Stomach (tissue), 9 donors: ENCODE results near the gene PNRC2. TPM values are rescaled to one million over a fixed set of nuclear protein-coding genes. Genes with fewer than 3 reads are reported as not detected.

ENCODE experiments used
- DNase-seq, 2 donors: peaks; one replicate each; pipeline versions ENCODE4 v3.0.0 to v3.0.0-alpha.2; 2013 to 2019
- H3K27ac ChIP-seq, 5 donors: fragments of 200-600 bp in 4 of 5; sonication (generic) in 4 of 5; one replicate each; pipeline ENCODE4 v1.5.1; 2013 to 2019; ENCODE audit warnings: mild to moderate bottlenecking in 1 of 5, moderate library complexity in 1 of 5
- H3K27me3 ChIP-seq, 3 donors: fragments of 200-600 bp; sonication (generic); one replicate each; pipeline ENCODE4 v1.5.1; 2017 to 2019; ENCODE audit warnings: mixed run types in 1 of 3
- H3K36me3 ChIP-seq, 4 donors: fragments of 200-600 bp; sonication (generic); 1 replicate in 3 of 4; 2 replicates in 1 of 4; pipeline ENCODE4 v1.5.1; 2016 to 2019
- H3K4me1 ChIP-seq, 4 donors: fragments of 200-600 bp; sonication (generic); one replicate each; pipeline ENCODE4 v1.5.1; 2016 to 2019
- H3K4me3 ChIP-seq, 4 donors: fragments of 200-600 bp; sonication (generic) in 3 of 4; one replicate each; pipeline ENCODE4 v1.5.1; 2016 to 2019; ENCODE audit warnings: mild to moderate bottlenecking in 1 of 4
- H3K9me3 ChIP-seq, 4 donors: fragments of 200-600 bp; sonication (generic); one replicate each; pipeline ENCODE4 v1.5.1; 2016 to 2019
- EP300 ChIP-seq: sonication (generic); formaldehyde crosslinking; IDR thresholded peaks from one replicate; pipeline ENCODE4 v1.6.1; 2017; ENCODE audit warnings: antibody characterized with exemption
- POLR2A ChIP-seq, 4 donors: fragments of 450-650 bp; IDR thresholded peaks; one replicate each; pipeline ENCODE4 v1.6.1; 2016; ENCODE audit warnings: antibody characterized with exemption in 4 of 4, control low read depth in 2 of 4, mild to moderate bottlenecking in 1 of 4, moderate library complexity in 1 of 4
- POLR2AphosphoS5 ChIP-seq, 3 donors: sonication (generic); formaldehyde crosslinking; IDR thresholded peaks; one replicate each; pipeline ENCODE4 v1.6.1; 2016; ENCODE audit warnings: antibody characterized with exemption in 3 of 3
- WGBS, 5 donors: extraction: QIAGEN DNeasy Blood & Tissue Kit in 3 of 5; methylation state at CpG; one replicate each; pipeline versions ENCODE4 v1.1.5 to v1.1.7; 2013 to 2018; 5-methylcytosine and 5-hydroxymethylcytosine counted together
- intact Hi-C: fragments of 100-400 bp; cut with DNase I; formaldehyde crosslinking; loops from one replicate; pipeline ENCODE4 v1.15.1; 2023; ENCODE audit warnings: low total_unique reads
- polyA plus RNA-seq, 3 donors: library from polyadenylated mRNA; stranded (reverse); fragments of 200-250 nt; gene quantifications; one replicate each; pipeline ENCODE4 v1.2.3, GENCODE V29; 2013
- total RNA-seq, 5 donors: library from RNA; depleted of rRNA; stranded (reverse); fragments of >200 nt; gene quantifications; one replicate each; pipeline versions ENCODE4 v1.1.0 to v1.2.3, GENCODE V29; 2014 to 2016
- TF ChIP-seq, protein P1 (sequence below), 7 experiments: fragments of 450-650 bp in 4 of 7; fragments of 200-600 bp in 3 of 7; sonication (generic) in 3 of 7; IDR thresholded peaks; one replicate each; pipeline ENCODE4 v1.5.1; 2016 to 2019; ENCODE audit warnings: antibody characterized with exemption in 7 of 7, control low read depth in 2 of 7, mild to moderate bottlenecking in 1 of 7
- donor health status: healthy with polysubstance abuse.
- donor health status: Bipolar disorder and iron deficiency.
- donor health status: healthy.

PNRC2 gene
- total and polyA plus RNA-seq, 8 donors: 38.5 to 181 (median 67.4) TPM

DNA sequence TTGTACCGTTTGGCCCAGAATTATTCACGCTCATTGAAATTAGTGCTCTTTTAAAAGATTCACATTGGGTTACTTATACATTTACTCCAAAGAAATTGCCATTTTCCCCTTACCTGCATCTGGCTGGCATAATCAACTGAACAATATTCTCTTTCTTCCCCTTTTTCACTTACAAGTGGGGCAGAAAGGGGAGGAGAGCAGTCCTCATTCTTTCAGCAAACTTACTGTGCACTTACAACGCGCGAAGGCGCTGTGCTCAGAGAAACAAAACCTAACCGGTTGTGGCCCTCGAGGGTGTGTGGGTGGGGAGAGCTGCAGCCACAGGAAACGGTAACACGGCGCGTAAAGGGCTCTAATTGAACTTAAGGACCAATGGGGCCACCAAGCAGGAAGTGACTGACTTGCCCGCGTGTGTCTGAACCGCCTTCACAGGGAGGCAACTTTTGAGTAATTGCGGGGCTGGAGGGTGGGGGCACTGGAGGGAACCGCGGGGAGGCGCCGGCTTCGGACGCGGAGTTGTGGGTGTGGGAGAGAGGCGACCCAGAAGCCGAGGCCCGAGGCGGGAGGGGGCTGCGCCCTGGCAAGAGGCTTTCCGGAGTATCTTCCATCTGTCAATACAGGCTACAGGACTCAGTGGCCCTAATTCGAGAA, 693 bp upstream of the PNRC2 start:
- intact Hi-C loops: no loop called here
- peak; percentile 86 to 97 for DNase-seq
- peaks cover 42 to 76% (median 67%) of the 10 kb centered on the region in 4 donors for H3K4me1 ChIP-seq

DNA sequence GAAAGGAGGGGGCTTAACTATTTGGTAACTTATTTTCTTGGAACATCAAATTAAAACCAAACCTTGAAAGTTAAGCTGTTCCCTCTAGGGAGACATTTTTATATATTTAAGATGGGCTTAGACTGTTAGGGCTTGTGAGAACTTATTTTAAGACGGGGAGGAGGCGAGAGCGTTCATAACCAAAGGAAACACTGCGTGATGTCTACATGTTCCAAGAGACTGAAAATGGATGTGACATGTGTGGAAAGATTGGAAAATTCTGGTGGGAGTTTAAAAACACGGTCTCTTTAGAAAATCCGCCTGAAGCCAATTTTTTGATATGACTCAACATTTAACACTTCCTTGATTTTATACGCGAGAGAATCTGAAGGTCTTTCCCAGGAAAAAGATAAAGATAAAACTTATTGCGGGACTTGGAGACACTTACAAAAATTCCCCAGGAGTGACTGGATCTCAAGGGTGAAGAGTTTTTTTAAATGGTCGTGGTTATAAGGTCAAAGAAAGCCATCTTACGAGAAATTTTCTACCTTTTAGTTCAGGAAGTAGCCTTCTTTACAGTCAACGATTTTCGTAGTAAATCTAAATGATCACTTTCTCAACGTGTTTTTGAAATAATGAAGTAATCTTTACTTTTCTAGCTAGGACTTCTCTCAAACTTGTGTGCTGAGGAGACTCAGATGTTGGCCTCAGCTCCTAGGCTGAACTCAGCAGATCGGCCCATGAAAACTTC, 828 bp downstream of the PNRC2 start:
- H3K9me3 ChIP-seq: no peaks in the 10 kb centered on the region
- TF ChIP-seq EP300 (no peak), POLR2A (IDR thresholded peaks at IDR 0.05) (no peak), POLR2AphosphoS5 (IDR thresholded peaks at IDR 0.05) (no peak)
- TF ChIP-seq, protein P1, sequence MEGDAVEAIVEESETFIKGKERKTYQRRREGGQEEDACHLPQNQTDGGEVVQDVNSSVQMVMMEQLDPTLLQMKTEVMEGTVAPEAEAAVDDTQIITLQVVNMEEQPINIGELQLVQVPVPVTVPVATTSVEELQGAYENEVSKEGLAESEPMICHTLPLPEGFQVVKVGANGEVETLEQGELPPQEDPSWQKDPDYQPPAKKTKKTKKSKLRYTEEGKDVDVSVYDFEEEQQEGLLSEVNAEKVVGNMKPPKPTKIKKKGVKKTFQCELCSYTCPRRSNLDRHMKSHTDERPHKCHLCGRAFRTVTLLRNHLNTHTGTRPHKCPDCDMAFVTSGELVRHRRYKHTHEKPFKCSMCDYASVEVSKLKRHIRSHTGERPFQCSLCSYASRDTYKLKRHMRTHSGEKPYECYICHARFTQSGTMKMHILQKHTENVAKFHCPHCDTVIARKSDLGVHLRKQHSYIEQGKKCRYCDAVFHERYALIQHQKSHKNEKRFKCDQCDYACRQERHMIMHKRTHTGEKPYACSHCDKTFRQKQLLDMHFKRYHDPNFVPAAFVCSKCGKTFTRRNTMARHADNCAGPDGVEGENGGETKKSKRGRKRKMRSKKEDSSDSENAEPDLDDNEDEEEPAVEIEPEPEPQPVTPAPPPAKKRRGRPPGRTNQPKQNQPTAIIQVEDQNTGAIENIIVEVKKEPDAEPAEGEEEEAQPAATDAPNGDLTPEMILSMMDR (IDR thresholded peaks at IDR 0.05): no peak
- WGBS, 5 donors: 0% methylated on average over 15 of the region's 15 CpGs
- peak overlapping the region; percentile 65 to 80 (median 72) for H3K4me3 ChIP-seq
- peak overlapping the region; percentile 97 to 100 (median 99) for H3K27ac ChIP-seq
- DNase-seq: peak in 1 of 2 donors; percentile 58
- no peaks in the 10 kb centered on the region for H3K27me3 ChIP-seq
- H3K36me3 ChIP-seq: peaks cover 8 to 28% (median 21%) of the 10 kb centered on the region in 4 donors
- intact Hi-C loops: no loop called here
- peaks cover 52 to 78% (median 70%) of the 10 kb centered on the region in 4 donors for H3K4me1 ChIP-seq

More for the DNA sequence above, 693 bp upstream of the PNRC2 start:
- Histone ChIP-seq H3K27me3 (no peaks in the 10 kb centered on the region), H3K27ac (peak overlapping the region; percentile 95 to 100 (median 97)), H3K9me3 (no peaks in the 10 kb centered on the region), H3K4me3 (peak overlapping the region; percentile 65 to 80 (median 72)), H3K36me3 (peaks cover 8 to 23% (median 15%) of the 10 kb centered on the region in 4 donors)
- 0 to 1% (median 1%) methylated on average over 16 to 30 of the region's 30 CpGs for WGBS, 5 donors
- TF ChIP-seq EP300 (no peak), POLR2AphosphoS5 (IDR thresholded peaks at IDR 0.05) (peak; percentile 80 to 89 (median 82)), POLR2A (IDR thresholded peaks at IDR 0.05) (peak in 1 of 4 donors; percentile 41)
- TF ChIP-seq, protein P1 (IDR thresholded peaks at IDR 0.05): peak in 4 of 7 experiments; percentile 8 to 42 (median 21)

DNA sequence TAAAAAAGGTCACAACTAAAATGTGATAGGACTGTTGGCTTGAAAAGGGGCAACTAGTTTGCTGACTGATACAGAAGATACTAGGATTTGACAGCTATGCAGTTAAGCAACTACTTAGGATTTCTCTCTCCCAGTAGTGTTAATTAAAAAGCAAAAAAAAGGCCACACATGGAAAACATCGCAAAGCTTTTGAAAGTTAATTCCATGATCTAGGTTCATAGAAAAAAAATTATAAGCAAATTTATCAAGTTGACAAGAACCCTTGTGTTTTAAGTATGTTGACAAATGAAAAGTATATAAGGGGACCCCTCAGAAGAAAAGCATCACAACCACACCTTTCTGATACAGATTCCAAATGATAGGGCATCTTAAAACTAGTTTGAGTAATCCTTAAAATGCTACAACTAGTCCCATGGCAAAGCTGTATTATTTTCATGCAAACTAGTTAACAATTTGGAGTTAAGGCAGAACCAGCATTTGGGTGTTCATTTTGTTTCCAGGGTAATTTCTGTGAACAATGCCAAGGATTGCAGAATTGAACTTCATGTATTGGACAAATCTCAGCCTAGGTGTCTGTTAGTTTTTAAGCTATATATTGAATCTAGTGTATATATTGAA, 4.1 kb downstream of the PNRC2 start:
- Histone ChIP-seq H3K4me3 (no peak overlapping the region), H3K9me3 (no peaks in the 10 kb centered on the region), H3K36me3 (peaks cover 13 to 54% (median 39%) of the 10 kb centered on the region in 4 donors), H3K27ac (peak overlapping the region in 3 of 5 donors; percentile 44 to 60 (median 56)), H3K27me3 (no peaks in the 10 kb centered on the region), H3K4me1 (peaks cover 28 to 57% (median 40%) of the 10 kb centered on the region in 4 donors)
- WGBS, 5 donors: 70 to 85% (median 73%) methylated on average over 1 of the region's 1 CpG
- intact Hi-C loops: no loop called here
- no peak for DNase-seq
- TF ChIP-seq, protein P1 (IDR thresholded peaks at IDR 0.05): no peak
- TF ChIP-seq POLR2A (IDR thresholded peaks at IDR 0.05) (no peak), POLR2AphosphoS5 (IDR thresholded peaks at IDR 0.05) (no peak), EP300 (no peak)

DNA sequence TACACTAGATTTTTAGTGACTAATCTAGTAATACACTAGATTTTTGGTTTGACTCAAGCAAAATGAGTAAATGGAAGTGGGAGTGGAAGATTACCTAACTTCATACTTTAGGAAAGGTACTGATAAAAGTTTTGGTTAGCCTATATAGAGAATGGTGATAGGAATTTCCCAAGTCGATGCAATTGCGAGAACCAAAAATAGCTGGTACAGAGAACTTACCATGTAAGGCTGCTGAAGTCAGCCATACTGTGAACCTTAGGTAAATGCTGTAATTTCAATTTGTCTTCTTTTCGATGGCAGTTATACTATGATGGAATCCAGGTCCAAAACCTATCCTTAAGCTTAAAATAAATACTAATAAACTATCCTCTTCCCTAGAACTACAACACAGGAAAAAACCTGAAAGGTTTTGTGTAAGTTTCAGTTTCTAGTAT, 4.6 kb downstream of the PNRC2 start:
- TF ChIP-seq POLR2AphosphoS5 (IDR thresholded peaks at IDR 0.05): peak in 1 of 3 donors; percentile 2
- no peak for TF ChIP-seq POLR2A (IDR thresholded peaks at IDR 0.05)
- TF ChIP-seq, protein P1 (IDR thresholded peaks at IDR 0.05): no peak
- no peak for TF ChIP-seq EP300
- intact Hi-C loops: no loop called here
- Histone ChIP-seq H3K27me3 (no peaks in the 10 kb centered on the region), H3K4me3 (no peak overlapping the region), H3K9me3 (no peaks in the 10 kb centered on the region), H3K27ac (peak overlapping the region in 3 of 5 donors; percentile 44 to 60 (median 55)), H3K4me1 (peaks cover 27 to 55% (median 37%) of the 10 kb centered on the region in 4 donors), H3K36me3 (peaks cover 13 to 59% (median 42%) of the 10 kb centered on the region in 4 donors)
- DNase-seq: no peak
- 60 to 68% (median 64%) methylated on average over 3 of the region's 3 CpGs for WGBS, 5 donors
